ENCODE data around the gene DCAF12. TPM values are rescaled to one million over a fixed set of nuclear protein-coding genes. Genes with fewer than 3 reads are reported as not detected.

The DCAF12 gene
- total and polyA plus RNA-seq, 2 of the 13 experiments (the other 11 are each of a cell fraction or from before 2014, with no cell fraction given) = 26.8 to 37.4 TPM

DNA sequence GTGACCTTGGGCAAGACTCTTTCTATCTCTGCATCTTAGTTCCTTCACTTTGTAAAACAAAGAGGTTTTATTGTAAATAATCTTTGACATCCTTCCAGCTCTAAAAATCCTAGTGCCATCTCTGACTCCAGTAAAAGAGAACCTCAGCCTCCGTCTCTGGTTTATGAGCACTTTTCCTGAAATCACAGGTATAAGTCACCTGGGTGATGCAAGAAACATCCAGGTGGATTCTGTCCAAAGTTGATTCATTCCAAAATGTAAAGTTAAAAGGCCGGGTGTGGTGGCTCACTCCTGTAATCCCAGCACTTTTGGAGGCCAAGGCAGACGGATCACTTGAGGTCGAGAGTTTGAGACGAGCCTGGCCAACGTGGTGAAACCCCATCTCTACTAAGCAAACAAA is 56.7 kb downstream of the DCAF12 start:
- WGBS (ENCODE audit: low lambda C conversion rate) = 53% methylated on average over 6 of the region's 6 CpGs
- TF ChIP-seq ZNF782 (CRISPR knock-in tag; IDR thresholded peaks at IDR 0.05; ENCODE audit: borderline replicate concordance) (no peak), ZNF589 (CRISPR knock-in tag; conservative IDR thresholded peaks at IDR 0.05) (no peak)
- Histone ChIP-seq H3K4me3 (replicated peaks in 1 of 3; ENCODE audit: insufficient read depth in 1 of 3, low read depth in 2 of 3, low read length in 3 of 3) (no peak overlapping the region), H3K9me3 (ENCODE audit: low read length) (no peaks in the 10 kb centered on the region), H4K20me1 (ENCODE audit: insufficient read depth, low read length) (no peaks in the 10 kb centered on the region), H2AFZ (ENCODE audit: low read length) (no peak overlapping the region), H3K36me3 (replicated peaks in 1 of 2; ENCODE audit: control insufficient read depth in 1 of 2, insufficient read depth in 2 of 2, low read length in 2 of 2) (no peaks in the 10 kb centered on the region), H3K27me3 (ENCODE audit: control insufficient read depth in 1 of 2, insufficient read depth in 2 of 2, low read length in 2 of 2) (no peaks in the 10 kb centered on the region), H3K4me1 (ENCODE audit: insufficient read depth, low read length) (peaks cover 49% of the 10 kb centered on the region), H3K27ac (ENCODE audit: extremely low read length, insufficient read depth, low read length) (no peak overlapping the region), H3K4me2 (ENCODE audit: low read depth, low read length) (no peak overlapping the region), H3K79me2 (ENCODE audit: insufficient read depth, low read length) (no peaks in the 10 kb centered on the region), H3K9ac (ENCODE audit: insufficient read depth, low read depth, low read length) (no peak overlapping the region)
- POLR2A ChIA-PET = interaction anchor here (0.6 to 1.2 kb wide), 2 partner anchors 21 to 248 kb away, joined by 3 to 5 read pairs; partner anchors contain the start of gene UBAP2
- no peak for DNase-seq (ENCODE audit: low spot score)
- ATAC-seq = no peak
- CTCF ChIA-PET (ENCODE audit: low intra/inter-chr PET ratio, low total read pairs) = no interaction called here
- FAIRE-seq = no peak
- BruUV-seq (replicated peaks) = no TSS peak
- in situ Hi-C loops (cut with HindIII; ENCODE audit: extremely low pct_ligation_motif_present, low pct_unique_long_range_greater_than_20kb) (no loop called here), intact Hi-C loops (cut with micrococcal nuclease; ENCODE audit: unreplicated experiment) (loop anchor here (5.0 kb wide), 1 partner anchor 128 kb away; no protein-coding TSS in a partner anchor)

DNA sequence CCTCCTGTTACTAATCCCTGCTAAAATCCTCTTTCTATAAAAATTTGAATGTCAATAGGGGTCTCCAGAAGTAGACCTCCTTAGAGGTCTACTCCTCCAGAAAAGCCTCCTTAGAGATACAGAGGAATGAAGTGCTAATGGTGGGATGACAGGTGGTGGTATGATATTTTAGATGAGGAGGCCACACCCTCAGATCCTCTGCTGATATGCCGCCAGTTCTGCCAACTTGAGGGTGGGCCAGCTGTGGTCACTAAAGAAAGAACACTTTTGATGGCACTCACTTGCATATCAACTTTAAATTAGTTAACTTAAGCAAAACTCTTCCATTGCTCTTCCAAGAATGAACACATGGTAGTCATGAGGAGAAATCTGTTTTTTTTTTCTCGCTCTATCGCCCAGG is 61.0 kb downstream of the DCAF12 start:
- in situ Hi-C loops (cut with HindIII; ENCODE audit: extremely low pct_ligation_motif_present, low pct_unique_long_range_greater_than_20kb) (no loop called here), intact Hi-C loops (cut with micrococcal nuclease; ENCODE audit: unreplicated experiment) (no loop called here)
- no peak for ATAC-seq
- 83% methylated on average over 3 of the region's 3 CpGs for WGBS (ENCODE audit: low lambda C conversion rate)
- Histone ChIP-seq H3K4me1 (ENCODE audit: insufficient read depth, low read length) (peaks cover 17% of the 10 kb centered on the region), H3K9me3 (ENCODE audit: low read length) (no peaks in the 10 kb centered on the region), H3K4me2 (ENCODE audit: low read depth, low read length) (no peak overlapping the region), H3K79me2 (ENCODE audit: insufficient read depth, low read length) (no peaks in the 10 kb centered on the region), H3K27me3 (ENCODE audit: control insufficient read depth in 1 of 2, insufficient read depth in 2 of 2, low read length in 2 of 2) (no peaks in the 10 kb centered on the region), H3K4me3 (replicated peaks in 1 of 3; ENCODE audit: insufficient read depth in 1 of 3, low read depth in 2 of 3, low read length in 3 of 3) (no peak overlapping the region), H3K27ac (ENCODE audit: extremely low read length, insufficient read depth, low read length) (no peak overlapping the region), H2AFZ (ENCODE audit: low read length) (no peak overlapping the region), H3K9ac (ENCODE audit: insufficient read depth, low read depth, low read length) (no peak overlapping the region), H4K20me1 (ENCODE audit: insufficient read depth, low read length) (no peaks in the 10 kb centered on the region), H3K36me3 (replicated peaks in 1 of 2; ENCODE audit: control insufficient read depth in 1 of 2, insufficient read depth in 2 of 2, low read length in 2 of 2) (no peaks in the 10 kb centered on the region)
- ChIA-PET CTCF (ENCODE audit: low intra/inter-chr PET ratio, low total read pairs) (no interaction called here), POLR2A (no interaction called here)
- DNase-seq (ENCODE audit: low spot score) = no peak
- BruUV-seq (replicated peaks) = no TSS peak
- no peak for FAIRE-seq
- TF ChIP-seq HNRNPK (IDR thresholded peaks at IDR 0.05; ENCODE audit: low read depth, low read length, poor library complexity, severe bottlenecking) = no peak
- no peak for TF ChIP-seq ZNF101 (CRISPR knock-in tag; IDR thresholded peaks at IDR 0.05; ENCODE audit: borderline replicate concordance, low read depth)
